ENCODE measurements around the gene TMEM120B.

Gene TMEM120B

GRCh38 chr12:121774968-121775474 is 62.5 kb downstream of the TMEM120B start:
- no peak overlapping the region for H3K4me3 ChIP-seq (ENCODE audit: insufficient read length, low read depth)
- TF ChIP-seq ZNF274 (IDR thresholded peaks at IDR 0.05; ENCODE audit: low read depth, low read length) (no peak), SUZ12 (IDR thresholded peaks at IDR 0.05; ENCODE audit: extremely low read depth, insufficient read depth, insufficient read length) (no peak), YY1 (IDR thresholded peaks at IDR 0.05; ENCODE audit: insufficient read depth, insufficient read length) (no peak)
- H3K9ac ChIP-seq (ENCODE audit: insufficient read length, low read depth) = peak overlapping the region; percentile 54
- H3K9me3 ChIP-seq (ENCODE audit: insufficient read depth, low read length) = no peaks in the 10 kb centered on the region
- no peaks in the 10 kb centered on the region for H3K27me3 ChIP-seq (ENCODE audit: insufficient read depth, insufficient read length)
- H3K36me3 ChIP-seq (ENCODE audit: insufficient read depth, insufficient read length, low read length) = peaks cover 60% of the 10 kb centered on the region
- DNase-seq (ENCODE audit: low read depth, low spot score) = no peak
- peaks cover 51% of the 10 kb centered on the region for H3K4me1 ChIP-seq (ENCODE audit: insufficient read depth, insufficient read length)

GRCh38 chr12:121775501-121775900 is 62.9 kb downstream of the TMEM120B start:
- TF ChIP-seq SUZ12 (IDR thresholded peaks at IDR 0.05; ENCODE audit: extremely low read depth, insufficient read depth, insufficient read length) (no peak), ZNF274 (IDR thresholded peaks at IDR 0.05; ENCODE audit: low read depth, low read length) (no peak), YY1 (IDR thresholded peaks at IDR 0.05; ENCODE audit: insufficient read depth, insufficient read length) (no peak)
- Histone ChIP-seq H3K9ac (ENCODE audit: insufficient read length, low read depth) (peak overlapping the region; percentile 54), H3K36me3 (ENCODE audit: insufficient read depth, insufficient read length, low read length) (peaks cover 61% of the 10 kb centered on the region), H3K4me1 (ENCODE audit: insufficient read depth, insufficient read length) (peaks cover 46% of the 10 kb centered on the region), H3K9me3 (ENCODE audit: insufficient read depth, low read length) (no peaks in the 10 kb centered on the region), H3K4me3 (ENCODE audit: insufficient read length, low read depth) (no peak overlapping the region), H3K27me3 (ENCODE audit: insufficient read depth, insufficient read length) (no peaks in the 10 kb centered on the region)
- DNase-seq (ENCODE audit: low read depth, low spot score) = no peak

GRCh38 chr12:121776190-121777098 is 63.9 kb downstream of the TMEM120B start:
- peaks cover 45% of the 10 kb centered on the region for H3K4me1 ChIP-seq (ENCODE audit: insufficient read depth, insufficient read length)
- no peaks in the 10 kb centered on the region for H3K9me3 ChIP-seq (ENCODE audit: insufficient read depth, low read length)
- TF ChIP-seq SUZ12 (IDR thresholded peaks at IDR 0.05; ENCODE audit: extremely low read depth, insufficient read depth, insufficient read length) = no peak
- TF ChIP-seq ZNF274 (IDR thresholded peaks at IDR 0.05; ENCODE audit: low read depth, low read length) = no peak
- TF ChIP-seq YY1 (IDR thresholded peaks at IDR 0.05; ENCODE audit: insufficient read depth, insufficient read length) = no peak
- peaks cover 71% of the 10 kb centered on the region for H3K36me3 ChIP-seq (ENCODE audit: insufficient read depth, insufficient read length, low read length)
- peak; percentile 60 for DNase-seq (ENCODE audit: low read depth, low spot score)
- H3K9ac ChIP-seq (ENCODE audit: insufficient read length, low read depth) = no peak overlapping the region
- no peaks in the 10 kb centered on the region for H3K27me3 ChIP-seq (ENCODE audit: insufficient read depth, insufficient read length)
- H3K4me3 ChIP-seq (ENCODE audit: insufficient read length, low read depth) = no peak overlapping the region

GRCh38 chr12:121778567-121779421 is 66.2 kb downstream of the TMEM120B start:
- no peak for DNase-seq (ENCODE audit: low read depth, low spot score)

GRCh38 chr12:121779422-121779895 is 66.9 kb downstream of the TMEM120B start:
- Histone ChIP-seq H3K4me1 (ENCODE audit: insufficient read depth, insufficient read length) (peaks cover 42% of the 10 kb centered on the region), H3K36me3 (ENCODE audit: insufficient read depth, insufficient read length, low read length) (peaks cover 60% of the 10 kb centered on the region), H3K27me3 (ENCODE audit: insufficient read depth, insufficient read length) (no peaks in the 10 kb centered on the region), H3K4me3 (ENCODE audit: insufficient read length, low read depth) (no peak overlapping the region), H3K9me3 (ENCODE audit: insufficient read depth, low read length) (no peaks in the 10 kb centered on the region), H3K9ac (ENCODE audit: insufficient read length, low read depth) (peak overlapping the region; percentile 32)
- DNase-seq (ENCODE audit: low read depth, low spot score) = no peak
- TF ChIP-seq SUZ12 (IDR thresholded peaks at IDR 0.05; ENCODE audit: extremely low read depth, insufficient read depth, insufficient read length) (no peak), ZNF274 (IDR thresholded peaks at IDR 0.05; ENCODE audit: low read depth, low read length) (no peak), YY1 (IDR thresholded peaks at IDR 0.05; ENCODE audit: insufficient read depth, insufficient read length) (no peak)

More at GRCh38 chr12:121778567-121779421, 66.2 kb downstream of the TMEM120B start:
- no peak for TF ChIP-seq YY1 (IDR thresholded peaks at IDR 0.05; ENCODE audit: insufficient read depth, insufficient read length)
- TF ChIP-seq ZNF274 (IDR thresholded peaks at IDR 0.05; ENCODE audit: low read depth, low read length) = no peak
- TF ChIP-seq SUZ12 (IDR thresholded peaks at IDR 0.05; ENCODE audit: extremely low read depth, insufficient read depth, insufficient read length) = no peak
- Histone ChIP-seq H3K27me3 (ENCODE audit: insufficient read depth, insufficient read length) (no peaks in the 10 kb centered on the region), H3K4me1 (ENCODE audit: insufficient read depth, insufficient read length) (peaks cover 45% of the 10 kb centered on the region), H3K4me3 (ENCODE audit: insufficient read length, low read depth) (no peak overlapping the region), H3K9ac (ENCODE audit: insufficient read length, low read depth) (peak overlapping the region; percentile 32), H3K36me3 (ENCODE audit: insufficient read depth, insufficient read length, low read length) (peaks cover 64% of the 10 kb centered on the region), H3K9me3 (ENCODE audit: insufficient read depth, low read length) (no peaks in the 10 kb centered on the region)

- no peak overlapping the region for H3K4me3 ChIP-seq (ENCODE audit: insufficient read length, low read depth)
- H3K4me1 ChIP-seq (ENCODE audit: insufficient read depth, insufficient read length) = peaks cover 36% of the 10 kb centered on the region
- H3K9ac ChIP-seq (ENCODE audit: insufficient read length, low read depth) = peak overlapping the region; percentile 10
- peaks cover 59% of the 10 kb centered on the region for H3K36me3 ChIP-seq (ENCODE audit: insufficient read depth, insufficient read length, low read length)
- TF ChIP-seq YY1 (IDR thresholded peaks at IDR 0.05; ENCODE audit: insufficient read depth, insufficient read length) (no peak), ZNF274 (IDR thresholded peaks at IDR 0.05; ENCODE audit: low read depth, low read length) (no peak), SUZ12 (IDR thresholded peaks at IDR 0.05; ENCODE audit: extremely low read depth, insufficient read depth, insufficient read length) (no peak)
- H3K27me3 ChIP-seq (ENCODE audit: insufficient read depth, insufficient read length) = no peaks in the 10 kb centered on the region
- no peak for DNase-seq (ENCODE audit: low read depth, low spot score)
- H3K9me3 ChIP-seq (ENCODE audit: insufficient read depth, low read length) = no peaks in the 10 kb centered on the region
These were observed 67.9 kb downstream of the TMEM120B start for GRCh38 chr12:121780429-121780828.

All from NT2/D1 (cell line).